NCI-H2227 treated with DMSO at 0.1 percent for 48 hours (cell line): ENCODE data around the gene EXOSC6.
A peak's percentile ranks its signal among the peaks of the same experiment; 100 is the strongest.
"Not testable (repeated sequence)": the region's sequence is repeated elsewhere in the genome, so short reads cannot be mapped to it uniquely, and the experiment has no call there.

ENCODE experiments used
- DNase-seq: peaks from one replicate; lab custom pipeline; 2025; lab: John Stamatoyannopoulos, UW

EXOSC6 gene

GRCh38 chr16:70251629-70252354 lies at the start of gene EXOSC6:
Gene EXOSC6, minus strand, starts transcription at chr16:70251940. Its CDS starts 40 bp downstream, at chr16:70251900.
- DNase-seq: peak; percentile 86

GRCh38 chr16:70301121-70301520 lies 49.4 kb upstream of the EXOSC6 start:
- no peak for DNase-seq

DNA sequence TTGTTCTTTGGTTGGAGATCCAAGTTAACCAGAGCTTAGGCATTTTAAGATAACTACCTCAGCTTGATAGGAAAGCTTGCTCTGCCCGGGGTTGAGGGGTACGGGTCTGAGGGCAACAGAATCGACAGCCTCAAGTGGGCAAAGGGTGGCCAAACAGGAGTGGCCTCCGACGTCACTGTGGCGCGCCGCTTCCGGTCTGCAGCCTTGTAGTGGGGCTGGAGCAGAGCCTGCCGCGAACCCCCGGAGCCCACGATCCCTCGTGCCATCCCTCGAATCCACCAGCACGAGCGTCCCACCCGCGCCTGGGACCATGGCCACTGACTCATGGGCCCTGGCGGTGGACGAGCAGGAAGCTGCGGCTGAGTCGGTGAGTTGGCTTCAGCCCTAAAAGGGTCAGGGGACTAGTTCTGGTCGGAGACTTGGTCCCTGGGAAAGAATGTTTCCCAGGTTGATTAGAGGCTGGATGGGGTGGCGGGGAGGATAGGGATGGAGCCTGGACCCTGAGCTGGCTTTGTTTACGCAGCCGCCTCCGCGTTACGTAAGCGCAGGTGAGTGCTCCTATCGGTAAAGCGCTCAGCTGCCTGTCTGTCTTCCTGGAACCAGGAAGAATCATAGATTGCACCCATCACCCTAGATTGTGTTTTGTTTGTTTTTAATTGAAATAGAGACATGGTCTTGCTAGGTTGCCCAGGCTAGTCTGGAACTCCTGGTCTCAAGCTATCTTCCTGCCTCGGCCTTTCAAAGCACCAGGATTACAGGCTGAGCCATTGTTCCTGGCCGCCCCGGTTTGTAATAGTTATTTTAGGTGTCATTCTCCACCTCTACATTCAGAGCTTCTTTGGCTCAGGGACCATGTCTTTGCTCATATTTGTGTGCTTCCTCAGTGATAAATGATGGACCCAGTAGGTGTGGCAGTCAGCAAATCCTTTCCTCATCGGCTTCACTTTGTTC lies 47.5 kb upstream of the EXOSC6 start, which contains the start of gene DDX19B:
Gene DDX19B, plus strand, starts transcription at position 199 of the 951 bp plus-strand sequence. Its CDS starts 112 bp downstream, at position 311.
- peak; percentile 37 for DNase-seq

- DNase-seq: no peak
Observed at GRCh38 chr16:70295634-70296033, 43.9 kb upstream of the EXOSC6 start.

- no peak for DNase-seq
Observed at GRCh38 chr16:70294385-70295025, 42.8 kb upstream of the EXOSC6 start.

GRCh38 chr16:70292148-70292547 lies 40.4 kb upstream of the EXOSC6 start:
- not testable (repeated sequence) for DNase-seq

DNA sequence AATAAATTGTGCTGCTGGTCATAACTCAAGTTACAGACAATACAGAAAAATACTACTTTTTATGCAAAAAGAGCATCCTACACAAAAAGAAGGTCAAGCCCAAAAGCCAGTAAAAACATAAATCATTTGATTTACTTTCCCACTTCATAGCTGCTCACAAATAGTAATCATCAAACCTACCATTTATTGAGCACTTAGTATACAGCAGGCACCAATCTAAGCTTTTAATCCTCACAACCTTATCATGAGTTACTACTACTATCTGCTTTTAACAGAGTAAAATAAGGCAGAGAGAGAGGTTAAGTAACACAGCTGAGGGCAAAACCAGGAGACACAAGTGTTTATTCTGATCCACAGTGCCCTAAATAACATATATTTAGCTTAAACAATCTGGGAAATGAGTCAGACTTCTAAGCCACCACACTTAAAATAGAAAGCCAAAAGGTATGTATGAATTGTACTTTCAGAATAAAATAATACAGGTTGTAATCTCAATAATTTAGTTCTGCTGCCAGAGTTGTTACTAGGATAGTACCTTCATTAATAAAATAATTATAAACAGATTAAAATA lies 39.3 kb upstream of the EXOSC6 start:
- no peak for DNase-seq

GRCh38 chr16:70289229-70290094 lies 37.7 kb upstream of the EXOSC6 start, which contains the start of gene AARS1:
Gene AARS1, minus strand, starts transcription at chr16:70289506. Its CDS starts 6,743 bp downstream, at chr16:70282763.
- peak; percentile 92 for DNase-seq

GRCh38 chr16:70287304-70287971 lies 35.7 kb upstream of the EXOSC6 start:
- DNase-seq: not testable (repeated sequence)

GRCh38 chr16:70276392-70276791 lies 24.7 kb upstream of the EXOSC6 start:
- DNase-seq: no peak

- DNase-seq: no peak
Observed at GRCh38 chr16:70271696-70272095, 20.0 kb upstream of the EXOSC6 start.

GRCh38 chr16:70270176-70270575 lies 18.4 kb upstream of the EXOSC6 start:
- no peak for DNase-seq

GRCh38 chr16:70269471-70269870 lies 17.7 kb upstream of the EXOSC6 start:
- DNase-seq: no peak

- DNase-seq: not testable (repeated sequence)
Observed at GRCh38 chr16:70267922-70268321, 16.2 kb upstream of the EXOSC6 start.

DNA sequence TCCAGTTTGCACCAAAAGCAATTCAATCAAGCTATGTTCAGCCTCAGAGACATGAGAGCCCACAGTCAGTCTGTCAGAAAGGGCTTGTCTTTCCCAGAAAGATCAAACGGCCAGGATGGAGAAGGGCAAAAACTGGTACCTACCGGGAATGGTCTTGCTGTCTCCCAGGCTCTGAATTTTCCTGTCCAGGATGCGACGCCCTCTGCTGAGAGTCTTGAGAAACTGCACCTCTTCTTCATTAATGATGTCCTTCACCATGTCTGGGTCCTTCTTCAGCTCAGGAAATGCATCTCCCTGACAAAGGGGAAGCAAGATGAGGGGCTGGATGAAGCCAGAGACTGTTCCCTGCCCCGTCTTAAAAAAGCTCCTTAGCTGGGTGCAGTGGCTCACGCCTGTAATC lies 15.8 kb upstream of the EXOSC6 start:
- no peak for DNase-seq

- DNase-seq: not testable (repeated sequence)
Observed at GRCh38 chr16:70259903-70260302, 8.2 kb upstream of the EXOSC6 start.

DNA sequence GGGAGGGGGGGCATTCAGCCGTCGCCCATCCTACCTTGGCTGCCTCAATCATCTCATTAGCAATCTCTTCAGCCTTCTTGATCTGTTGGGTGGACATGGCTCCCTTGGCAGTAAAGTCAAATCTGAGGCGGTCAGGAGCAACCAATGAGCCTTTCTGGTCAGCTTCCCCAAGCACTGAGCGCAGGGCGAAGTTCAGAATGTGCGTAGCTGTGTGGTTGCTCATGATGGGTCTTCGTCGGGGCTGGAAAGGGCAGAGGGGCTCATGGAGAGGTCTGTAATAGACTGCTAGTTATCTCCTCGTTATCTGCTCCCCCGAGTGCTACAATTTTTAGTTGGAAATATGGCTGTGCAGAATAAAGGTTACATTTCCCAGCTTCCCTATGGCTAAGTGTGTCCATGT lies 7.2 kb upstream of the EXOSC6 start:
- DNase-seq: no peak

- no peak for DNase-seq
Observed at GRCh38 chr16:70258065-70258464, 6.3 kb upstream of the EXOSC6 start.

DNA sequence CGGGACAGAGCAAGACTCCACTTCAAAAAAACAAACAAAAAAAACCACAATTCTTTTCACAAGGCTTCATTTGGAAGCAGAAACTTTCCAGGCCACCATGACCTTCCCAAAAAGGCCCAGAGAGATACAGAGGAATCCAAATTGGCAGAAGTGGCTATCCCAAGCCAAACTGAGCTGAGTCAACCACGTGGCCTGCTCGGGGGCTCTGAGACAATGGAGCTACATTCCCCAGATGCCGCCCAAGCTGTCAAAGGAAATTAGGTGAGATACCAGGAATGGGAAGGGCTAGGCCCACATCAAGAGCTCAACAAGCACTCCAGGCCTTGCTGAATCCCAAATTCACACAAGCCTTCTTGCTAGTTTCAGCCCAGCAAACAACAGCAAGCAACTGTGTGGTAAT lies 5.7 kb upstream of the EXOSC6 start:
- no peak for DNase-seq

DNA sequence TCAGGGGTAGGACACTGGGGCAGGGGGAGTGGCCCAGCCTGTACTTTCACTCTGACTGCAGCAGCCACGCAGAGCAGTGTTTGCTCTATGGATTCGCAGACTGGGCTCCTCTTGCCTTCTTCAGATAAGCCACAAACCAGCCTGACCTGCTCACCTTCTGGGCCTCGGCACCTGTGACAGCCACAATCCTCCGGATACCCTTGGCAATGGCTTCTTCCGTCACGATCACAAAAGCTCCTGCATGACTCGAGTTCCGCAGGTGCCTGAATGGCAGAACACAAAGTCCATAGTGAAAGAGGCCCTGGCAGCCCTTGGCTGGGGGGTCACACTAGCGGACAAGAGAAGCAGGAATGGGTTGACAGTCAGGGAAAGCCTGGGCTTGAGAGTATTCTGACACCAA lies 3.8 kb upstream of the EXOSC6 start:
- DNase-seq: no peak
